Lower leg skin (tissue), 3 donors: ENCODE measurements around the gene BUD31.

Experiments used
- POLR2A ChIP-seq, 2 donors: fragments of 450-650 bp; IDR thresholded peaks; one replicate each; pipeline ENCODE4 v1.6.1; 2016 to 2017; ENCODE audit warnings: antibody characterized with exemption in 2 of 2, mild to moderate bottlenecking in 1 of 2, moderate library complexity in 1 of 2
- TF ChIP-seq, protein P1 (sequence below), 3 donors: fragments of 450-650 bp; IDR thresholded peaks; one replicate each; pipeline ENCODE4 v1.5.1; 2016; ENCODE audit warnings: antibody characterized with exemption in 3 of 3, mild to moderate bottlenecking in 3 of 3, moderate library complexity in 2 of 3

DNA sequence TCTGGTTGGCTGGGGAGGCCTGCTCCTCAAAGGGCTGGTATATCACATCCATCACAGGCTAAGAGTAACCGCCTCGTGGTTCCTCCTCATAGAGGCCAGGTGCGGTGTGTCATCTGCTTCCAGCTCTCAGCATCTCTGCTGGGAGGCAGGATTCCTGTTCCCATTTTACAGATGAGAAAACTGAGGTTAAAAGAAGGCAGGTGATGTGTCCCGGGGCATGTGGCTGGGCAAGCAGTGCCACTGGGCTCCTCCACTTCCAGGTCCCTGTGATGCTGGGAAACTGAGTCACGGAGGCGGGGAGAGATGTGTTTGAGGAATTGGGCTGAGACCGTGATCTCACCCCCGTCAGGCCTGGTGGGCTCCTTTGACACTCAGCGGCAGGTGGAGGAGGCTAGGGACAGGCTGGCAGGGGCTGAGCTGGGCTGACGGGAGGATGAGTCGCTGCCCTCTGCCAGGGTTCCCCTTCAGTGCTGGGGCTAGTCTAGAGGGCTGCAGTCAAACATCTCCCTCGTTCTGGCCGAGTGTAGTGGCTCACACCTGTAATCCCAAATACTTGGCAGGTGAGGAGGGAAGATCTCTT, 24.9 kb upstream of the BUD31 start:
- TF ChIP-seq, protein P1, sequence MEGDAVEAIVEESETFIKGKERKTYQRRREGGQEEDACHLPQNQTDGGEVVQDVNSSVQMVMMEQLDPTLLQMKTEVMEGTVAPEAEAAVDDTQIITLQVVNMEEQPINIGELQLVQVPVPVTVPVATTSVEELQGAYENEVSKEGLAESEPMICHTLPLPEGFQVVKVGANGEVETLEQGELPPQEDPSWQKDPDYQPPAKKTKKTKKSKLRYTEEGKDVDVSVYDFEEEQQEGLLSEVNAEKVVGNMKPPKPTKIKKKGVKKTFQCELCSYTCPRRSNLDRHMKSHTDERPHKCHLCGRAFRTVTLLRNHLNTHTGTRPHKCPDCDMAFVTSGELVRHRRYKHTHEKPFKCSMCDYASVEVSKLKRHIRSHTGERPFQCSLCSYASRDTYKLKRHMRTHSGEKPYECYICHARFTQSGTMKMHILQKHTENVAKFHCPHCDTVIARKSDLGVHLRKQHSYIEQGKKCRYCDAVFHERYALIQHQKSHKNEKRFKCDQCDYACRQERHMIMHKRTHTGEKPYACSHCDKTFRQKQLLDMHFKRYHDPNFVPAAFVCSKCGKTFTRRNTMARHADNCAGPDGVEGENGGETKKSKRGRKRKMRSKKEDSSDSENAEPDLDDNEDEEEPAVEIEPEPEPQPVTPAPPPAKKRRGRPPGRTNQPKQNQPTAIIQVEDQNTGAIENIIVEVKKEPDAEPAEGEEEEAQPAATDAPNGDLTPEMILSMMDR (IDR thresholded peaks at IDR 0.05) = no peak
- no peak for TF ChIP-seq POLR2A (IDR thresholded peaks at IDR 0.05)
